ENCODE data around the gene TRMT1. TPM values are rescaled to one million over a fixed set of nuclear protein-coding genes. Genes with fewer than 3 reads are reported as not detected.

Gene TRMT1
- total RNA-seq, 1 experiment from 2014 or later, result 109 TPM

DNA sequence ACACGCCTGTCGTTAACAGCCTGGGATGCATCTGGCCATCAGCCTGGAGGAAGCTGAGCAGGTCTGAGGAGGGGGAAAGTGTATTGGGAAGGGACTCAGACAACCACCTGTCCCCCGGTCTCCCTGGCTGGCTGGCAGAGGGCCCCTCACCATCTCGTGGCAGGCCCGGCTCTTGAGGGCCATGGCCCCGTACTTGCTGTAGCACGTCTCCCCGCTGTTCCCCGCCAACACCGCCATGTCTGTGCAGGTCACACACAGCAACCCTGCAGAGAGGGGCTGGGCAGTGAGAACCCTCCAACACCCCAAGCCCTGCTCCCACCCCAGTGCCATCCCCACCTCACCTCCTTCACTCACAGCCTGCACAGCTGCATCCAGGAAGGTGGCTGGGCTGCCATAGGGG lies 4.0 kb downstream of the TRMT1 start:
- intact Hi-C loops (cut with micrococcal nuclease; ENCODE audit: unreplicated experiment), result no loop called here
- CTCF ChIA-PET, result no interaction called here
- no peak for TF ChIP-seq EZH2 (IDR thresholded peaks at IDR 0.05; ENCODE audit: borderline replicate concordance, low read depth, low read length, poor library complexity, severe bottlenecking)
- no peak for TF ChIP-seq CTCF (conservative IDR thresholded peaks at IDR 0.05; ENCODE audit: low read depth, low read length)

DNA sequence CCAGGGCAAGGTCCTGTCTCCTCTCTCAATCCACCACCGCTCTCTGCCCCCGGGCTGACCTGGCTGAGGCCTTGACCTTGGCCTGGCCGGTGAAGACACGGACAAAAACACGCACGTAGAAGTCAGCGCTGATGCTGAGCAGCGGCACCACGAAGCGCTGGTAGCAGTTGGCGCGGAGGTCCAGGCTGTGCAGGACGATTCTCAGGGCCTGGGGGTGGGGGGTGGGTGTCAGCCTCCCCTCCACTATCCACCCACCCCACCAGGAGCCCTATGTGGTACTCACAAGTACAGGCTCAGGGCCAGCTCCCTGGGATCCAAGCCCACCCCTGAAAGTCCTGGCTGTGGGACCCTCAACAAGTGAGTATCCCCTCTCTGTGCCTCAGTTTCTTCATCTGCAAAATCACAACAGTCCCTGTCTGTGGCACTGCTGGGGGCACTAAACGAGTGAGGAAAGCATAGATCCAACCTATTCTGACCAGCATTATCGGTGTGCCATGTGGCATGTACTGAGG lies 6.4 kb downstream of the TRMT1 start:
- DNase-seq (ENCODE audit: low spot score), result no peak
- Histone ChIP-seq H3K4me1 (ENCODE audit: insufficient read depth, low read length, poor library complexity, severe bottlenecking) (peaks cover 2% of the 10 kb centered on the region), H3K27ac (ENCODE audit: low read depth, low read length, poor library complexity, severe bottlenecking) (no peak overlapping the region), H3K4me3 (ENCODE audit: low read depth, low read length, poor library complexity, severe bottlenecking) (no peak overlapping the region), H3K36me3 (ENCODE audit: insufficient read depth, low read length, poor library complexity, severe bottlenecking) (peaks cover 34% of the 10 kb centered on the region), H3K27me3 (replicated peaks; ENCODE audit: insufficient read depth, low read depth, low read length, poor library complexity) (no peaks in the 10 kb centered on the region), H3K9me3 (ENCODE audit: low read depth, low read length, poor library complexity, severe bottlenecking) (no peaks in the 10 kb centered on the region)
- CTCF ChIA-PET, result no interaction called here
- intact Hi-C loops (cut with micrococcal nuclease; ENCODE audit: unreplicated experiment), result no loop called here
- TF ChIP-seq CTCF (conservative IDR thresholded peaks at IDR 0.05; ENCODE audit: low read depth, low read length) (no peak), EZH2 (IDR thresholded peaks at IDR 0.05; ENCODE audit: borderline replicate concordance, low read depth, low read length, poor library complexity, severe bottlenecking) (no peak)
- no TSS peak for BruUV-seq (replicated peaks)
- POLR2A ChIA-PET (ENCODE audit: low non-redundant PET), result interaction anchor here (0.6 kb wide), 1 partner anchor 827 kb away, joined by 5 read pairs; no protein-coding TSS in a partner anchor

More for the DNA sequence above, 4.0 kb downstream of the TRMT1 start:
- DNase-seq (ENCODE audit: low spot score), result no peak
- Histone ChIP-seq H3K4me1 (ENCODE audit: insufficient read depth, low read length, poor library complexity, severe bottlenecking) (peaks cover 9% of the 10 kb centered on the region), H3K27ac (ENCODE audit: low read depth, low read length, poor library complexity, severe bottlenecking) (no peak overlapping the region), H3K27me3 (replicated peaks; ENCODE audit: insufficient read depth, low read depth, low read length, poor library complexity) (no peaks in the 10 kb centered on the region), H3K36me3 (ENCODE audit: insufficient read depth, low read length, poor library complexity, severe bottlenecking) (peaks cover 31% of the 10 kb centered on the region), H3K4me3 (ENCODE audit: low read depth, low read length, poor library complexity, severe bottlenecking) (no peak overlapping the region), H3K9me3 (ENCODE audit: low read depth, low read length, poor library complexity, severe bottlenecking) (no peaks in the 10 kb centered on the region)
- POLR2A ChIA-PET (ENCODE audit: low non-redundant PET), result interaction anchor here (0.7 kb wide), 1 partner anchor 16 kb away, joined by 3 read pairs; no protein-coding TSS in a partner anchor
- BruUV-seq (replicated peaks), result no TSS peak

GRCh38 chr19:13109361-13110098 lies 7.0 kb downstream of the TRMT1 start:
- TF ChIP-seq EZH2 (IDR thresholded peaks at IDR 0.05; ENCODE audit: borderline replicate concordance, low read depth, low read length, poor library complexity, severe bottlenecking) (no peak), CTCF (conservative IDR thresholded peaks at IDR 0.05; ENCODE audit: low read depth, low read length) (no peak)
- Histone ChIP-seq H3K4me3 (ENCODE audit: low read depth, low read length, poor library complexity, severe bottlenecking) (no peak overlapping the region), H3K4me1 (ENCODE audit: insufficient read depth, low read length, poor library complexity, severe bottlenecking) (no peaks in the 10 kb centered on the region), H3K36me3 (ENCODE audit: insufficient read depth, low read length, poor library complexity, severe bottlenecking) (peaks cover 29% of the 10 kb centered on the region), H3K27me3 (replicated peaks; ENCODE audit: insufficient read depth, low read depth, low read length, poor library complexity) (no peaks in the 10 kb centered on the region), H3K9me3 (ENCODE audit: low read depth, low read length, poor library complexity, severe bottlenecking) (no peaks in the 10 kb centered on the region), H3K27ac (ENCODE audit: low read depth, low read length, poor library complexity, severe bottlenecking) (no peak overlapping the region)
- CTCF ChIA-PET, result interaction anchor here (0.6 to 0.9 kb wide), 2 partner anchors 132 to 220 kb away, joined by 4 to 13 read pairs; no protein-coding TSS in a partner anchor
- DNase-seq (ENCODE audit: low spot score), result no peak
- intact Hi-C loops (cut with micrococcal nuclease; ENCODE audit: unreplicated experiment), result no loop called here
- no TSS peak for BruUV-seq (replicated peaks)
- POLR2A ChIA-PET (ENCODE audit: low non-redundant PET), result no interaction called here
